GM12891 (cell line): Measurements from ENCODE around the gene ASCL2.

ENCODE experiments used
- POLR2A ChIP-seq: IDR thresholded peaks from 2 replicates; pipeline ENCODE4 v1.6.1; 2011; ENCODE audit warnings: low read depth, low read length, control low read depth
- POLR2AphosphoS5 ChIP-seq: IDR thresholded peaks from 2 replicates; pipeline ENCODE4 v1.6.1; 2011; ENCODE audit warnings: low read depth, low read length, control low read depth

GRCh38 chr11:2220173-2220771 is 50.1 kb downstream of the ASCL2 start:
- no peak for TF ChIP-seq POLR2A
- no peak for TF ChIP-seq POLR2AphosphoS5
